ENCODE results near the gene PTCD3. TPM values are rescaled to one million over a fixed set of nuclear protein-coding genes. Genes with fewer than 3 reads are reported as not detected.

Gene PTCD3
- total RNA-seq, 1 donor from 2014 or later, result 66.1 TPM

DNA sequence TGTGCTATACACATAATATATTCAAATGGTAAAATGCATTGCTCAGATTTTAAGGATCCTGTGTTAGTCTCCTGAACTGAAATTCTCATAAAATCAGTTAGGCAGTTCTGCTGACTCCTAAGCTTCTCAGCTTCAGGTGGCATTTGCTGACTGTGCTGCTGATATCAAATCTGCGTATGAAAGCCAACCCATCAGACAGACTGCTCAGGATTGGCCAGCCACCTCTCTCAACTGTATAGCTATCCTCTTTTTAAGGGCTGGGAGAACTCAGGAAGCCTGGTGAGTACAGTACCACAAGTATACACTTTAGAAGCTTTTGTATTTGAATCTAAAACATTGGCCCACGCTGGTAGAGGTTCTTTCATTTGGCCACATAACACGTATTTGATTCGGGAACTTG lies 28.7 kb downstream of the PTCD3 start:
- TF ChIP-seq, protein P1, sequence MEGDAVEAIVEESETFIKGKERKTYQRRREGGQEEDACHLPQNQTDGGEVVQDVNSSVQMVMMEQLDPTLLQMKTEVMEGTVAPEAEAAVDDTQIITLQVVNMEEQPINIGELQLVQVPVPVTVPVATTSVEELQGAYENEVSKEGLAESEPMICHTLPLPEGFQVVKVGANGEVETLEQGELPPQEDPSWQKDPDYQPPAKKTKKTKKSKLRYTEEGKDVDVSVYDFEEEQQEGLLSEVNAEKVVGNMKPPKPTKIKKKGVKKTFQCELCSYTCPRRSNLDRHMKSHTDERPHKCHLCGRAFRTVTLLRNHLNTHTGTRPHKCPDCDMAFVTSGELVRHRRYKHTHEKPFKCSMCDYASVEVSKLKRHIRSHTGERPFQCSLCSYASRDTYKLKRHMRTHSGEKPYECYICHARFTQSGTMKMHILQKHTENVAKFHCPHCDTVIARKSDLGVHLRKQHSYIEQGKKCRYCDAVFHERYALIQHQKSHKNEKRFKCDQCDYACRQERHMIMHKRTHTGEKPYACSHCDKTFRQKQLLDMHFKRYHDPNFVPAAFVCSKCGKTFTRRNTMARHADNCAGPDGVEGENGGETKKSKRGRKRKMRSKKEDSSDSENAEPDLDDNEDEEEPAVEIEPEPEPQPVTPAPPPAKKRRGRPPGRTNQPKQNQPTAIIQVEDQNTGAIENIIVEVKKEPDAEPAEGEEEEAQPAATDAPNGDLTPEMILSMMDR (IDR thresholded peaks at IDR 0.05; ENCODE audit: insufficient read depth, low read length, poor library complexity, severe bottlenecking), result no peak
- DNase-seq (ENCODE audit: low read depth), result no peak
- peaks cover 1% of the 10 kb centered on the region for H3K36me3 ChIP-seq (ENCODE audit: control insufficient read depth, insufficient read depth, low read length)
- no peaks in the 10 kb centered on the region for H3K27me3 ChIP-seq (ENCODE audit: control insufficient read depth, insufficient read depth, low read length)
- no peak overlapping the region for H3K4me3 ChIP-seq (ENCODE audit: low read depth, low read length)

DNA sequence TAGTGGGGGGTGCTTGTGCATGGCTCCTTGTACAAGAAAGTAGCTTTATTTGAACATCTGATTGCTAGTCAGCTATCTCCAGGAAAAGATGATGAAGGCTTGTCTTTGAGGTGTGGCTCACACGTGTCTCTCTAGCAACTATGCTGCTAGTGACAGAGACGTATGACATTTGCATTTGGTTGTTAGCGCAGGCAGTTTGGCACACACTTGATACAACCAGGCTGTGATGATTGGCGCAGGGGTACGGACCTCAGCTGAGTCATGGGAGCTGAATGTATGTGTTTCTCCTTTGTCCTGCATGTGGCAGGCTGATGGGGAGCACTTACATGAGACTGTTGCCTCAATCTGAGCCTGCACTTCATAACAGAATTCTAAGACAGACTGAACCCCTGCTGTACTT lies 29.6 kb downstream of the PTCD3 start:
- Histone ChIP-seq H3K36me3 (ENCODE audit: control insufficient read depth, insufficient read depth, low read length) (peaks cover 1% of the 10 kb centered on the region), H3K27me3 (ENCODE audit: control insufficient read depth, insufficient read depth, low read length) (no peaks in the 10 kb centered on the region), H3K4me3 (ENCODE audit: low read depth, low read length) (no peak overlapping the region)
- TF ChIP-seq, protein P1 (IDR thresholded peaks at IDR 0.05; ENCODE audit: insufficient read depth, low read length, poor library complexity, severe bottlenecking), result no peak
- no peak for DNase-seq (ENCODE audit: low read depth)

DNA sequence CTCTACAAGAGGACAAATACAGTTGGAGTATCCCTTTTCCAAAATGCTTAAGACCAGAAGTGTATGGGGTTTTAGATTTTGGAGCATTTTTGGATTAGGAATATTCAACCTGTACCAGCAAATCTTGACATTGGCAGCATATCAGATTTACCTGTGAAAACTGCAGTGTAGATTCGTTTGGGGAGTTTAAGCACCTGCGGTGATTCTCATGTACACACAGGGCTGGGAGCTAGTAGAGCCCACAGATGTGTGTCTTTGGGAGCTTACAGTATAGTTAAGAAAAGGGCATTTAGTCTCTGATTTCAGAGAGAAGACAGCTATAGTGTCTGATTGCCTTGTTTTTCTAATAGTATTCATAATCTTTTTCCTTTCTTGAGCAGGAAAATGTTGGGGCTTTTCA lies 30.1 kb downstream of the PTCD3 start:
- H3K4me3 ChIP-seq (ENCODE audit: low read depth, low read length), result no peak overlapping the region
- peaks cover 1% of the 10 kb centered on the region for H3K36me3 ChIP-seq (ENCODE audit: control insufficient read depth, insufficient read depth, low read length)
- TF ChIP-seq, protein P1 (IDR thresholded peaks at IDR 0.05; ENCODE audit: insufficient read depth, low read length, poor library complexity, severe bottlenecking), result no peak
- no peak for DNase-seq (ENCODE audit: low read depth)
- H3K27me3 ChIP-seq (ENCODE audit: control insufficient read depth, insufficient read depth, low read length), result no peaks in the 10 kb centered on the region

DNA sequence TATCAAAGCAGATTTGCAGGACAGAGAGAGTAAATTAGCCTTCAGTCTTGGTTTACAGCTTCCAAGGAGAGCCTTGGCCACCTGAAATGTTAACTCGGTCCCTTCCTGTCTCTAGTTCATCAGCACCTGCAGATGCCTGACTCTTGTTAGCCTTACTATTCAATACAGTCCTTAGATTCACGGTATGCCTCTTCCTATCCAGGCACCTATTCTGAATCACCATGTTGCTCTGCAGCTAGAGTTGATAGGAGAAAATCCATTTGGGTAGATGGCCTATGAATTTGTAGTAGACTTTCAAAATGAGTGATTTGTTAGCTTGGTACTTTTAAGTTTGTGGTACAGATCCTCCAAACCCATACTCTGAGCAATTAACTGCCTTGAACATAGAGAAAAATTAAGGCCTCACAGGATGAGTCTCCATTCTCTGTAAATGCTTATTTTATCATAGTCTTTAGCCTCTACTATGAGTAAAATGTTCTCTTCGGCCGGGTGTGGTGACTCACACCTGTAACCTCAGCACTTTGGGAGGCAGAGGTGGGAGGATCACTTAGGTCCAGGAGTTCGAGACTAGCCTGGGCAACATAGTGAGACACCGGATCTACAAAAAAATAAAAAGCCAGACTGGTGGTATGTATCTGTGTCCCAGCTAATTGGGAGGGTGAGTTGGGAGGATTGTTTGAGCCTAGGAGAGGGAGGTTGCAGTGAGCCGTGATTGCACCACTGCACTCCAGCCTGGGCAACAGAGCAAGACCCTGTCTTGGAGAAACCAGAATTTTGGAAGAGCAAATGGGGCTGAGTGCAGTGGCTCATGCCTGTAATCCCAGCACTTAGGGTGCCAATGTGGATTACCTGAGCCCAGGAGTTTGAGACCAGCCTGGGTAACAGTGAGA lies 32.9 kb downstream of the PTCD3 start:
- TF ChIP-seq, protein P1 (IDR thresholded peaks at IDR 0.05; ENCODE audit: insufficient read depth, low read length, poor library complexity, severe bottlenecking), result no peak

DNA sequence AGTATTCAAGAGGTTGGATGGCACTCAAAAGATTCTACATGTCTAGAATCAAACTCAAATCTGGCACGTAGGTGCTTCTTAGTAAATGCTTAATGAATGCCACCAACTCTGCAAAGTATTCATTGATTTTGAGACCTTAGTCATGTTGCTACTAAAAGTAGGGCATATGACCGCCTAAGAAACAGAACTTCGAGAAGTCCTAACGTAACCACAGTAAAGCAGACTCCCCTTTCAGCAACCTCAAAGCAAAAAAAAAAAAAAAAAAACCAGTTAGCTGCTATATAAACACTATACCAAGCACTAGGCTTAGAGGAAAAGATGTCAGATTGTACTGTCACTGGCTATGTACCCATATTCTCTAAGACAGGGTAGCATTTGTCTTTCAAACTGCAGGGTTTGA lies 33.9 kb downstream of the PTCD3 start:
- DNase-seq (ENCODE audit: low read depth), result no peak
- Histone ChIP-seq H3K4me3 (ENCODE audit: low read depth, low read length) (no peak overlapping the region), H3K27me3 (ENCODE audit: control insufficient read depth, insufficient read depth, low read length) (no peaks in the 10 kb centered on the region), H3K36me3 (ENCODE audit: control insufficient read depth, insufficient read depth, low read length) (peaks cover 1% of the 10 kb centered on the region)
- TF ChIP-seq, protein P1 (IDR thresholded peaks at IDR 0.05; ENCODE audit: insufficient read depth, low read length, poor library complexity, severe bottlenecking), result no peak

More for the DNA sequence above, 32.9 kb downstream of the PTCD3 start:
- peaks cover 1% of the 10 kb centered on the region for H3K36me3 ChIP-seq (ENCODE audit: control insufficient read depth, insufficient read depth, low read length)
- DNase-seq (ENCODE audit: low read depth), result no peak
- no peaks in the 10 kb centered on the region for H3K27me3 ChIP-seq (ENCODE audit: control insufficient read depth, insufficient read depth, low read length)
- no peak overlapping the region for H3K4me3 ChIP-seq (ENCODE audit: low read depth, low read length)
